Astrocyte (in vitro differentiated cells and primary cell): ENCODE measurements around the gene AATK. TPM values are rescaled to one million over a fixed set of nuclear protein-coding genes. Genes with fewer than 3 reads are reported as not detected.

Experiments
- DNase-seq: peaks from one replicate; pipeline ENCODE4 v3.0.0-alpha.2; 2010; ENCODE audit warnings: low read depth
- FAIRE-seq: peaks from 2 replicates; lab custom pipeline; 2011; peaks lifted over from hg19 to GRCh38; lab: Jason Lieb, UNC
- H2AFZ ChIP-seq: 2 replicates; pipeline ENCODE4 v1.6.0; 2012; ENCODE audit warnings: low read depth, low read length, inconsistent platforms
- H3K27ac ChIP-seq: 2 replicates; pipeline ENCODE4 v1.5.1; 2011; ENCODE audit warnings: low read depth, low read length, inconsistent platforms
- H3K27me3 ChIP-seq: 2 replicates; pipeline ENCODE4 v1.6.0; 2011; ENCODE audit warnings: low read length, inconsistent platforms; ENCODE audit not compliant: insufficient read depth
- H3K36me3 ChIP-seq: 2 replicates; pipeline ENCODE4 v1.5.1; 2011; ENCODE audit warnings: low read length, inconsistent platforms; ENCODE audit not compliant: insufficient read depth
- H3K4me1 ChIP-seq: 2 replicates; pipeline ENCODE4 v1.5.1; 2011; ENCODE audit warnings: low read length, inconsistent platforms; ENCODE audit not compliant: insufficient read depth
- H3K4me2 ChIP-seq: 2 replicates; pipeline ENCODE4 v1.6.0; 2012; ENCODE audit warnings: low read length, inconsistent platforms
- H3K4me3 ChIP-seq: 2 replicates; pipeline ENCODE4 v1.5.1; 2011; ENCODE audit warnings: low read depth, mild to moderate bottlenecking, low read length, inconsistent platforms; ENCODE audit not compliant: insufficient read depth
- H3K79me2 ChIP-seq: 2 replicates; pipeline ENCODE4 v1.6.0; 2012; ENCODE audit warnings: mild to moderate bottlenecking, low read length, inconsistent platforms; ENCODE audit not compliant: insufficient read depth
- H3K9ac ChIP-seq: 2 replicates; pipeline ENCODE4 v1.6.0; 2012; ENCODE audit warnings: mild to moderate bottlenecking, low read length, inconsistent platforms
- H3K9me3 ChIP-seq: 2 replicates; pipeline ENCODE4 v1.5.1; 2012; ENCODE audit warnings: low read depth, mild to moderate bottlenecking, low read length, inconsistent platforms; ENCODE audit not compliant: insufficient read depth
- H4K20me1 ChIP-seq: 2 replicates; pipeline ENCODE4 v1.6.0; 2012; ENCODE audit warnings: low read length, inconsistent platforms; ENCODE audit not compliant: insufficient read depth
- H3K27ac Mint-ChIP-seq: one replicate; pipeline ENCODE4 v1.8.0; 2021; ENCODE audit warnings: mild to moderate bottlenecking, mixed read lengths; ENCODE audit not compliant: unreplicated experiment
- H3K27me3 Mint-ChIP-seq: one replicate; pipeline ENCODE4 v1.8.0; 2021; ENCODE audit warnings: low read depth, mixed read lengths; ENCODE audit not compliant: unreplicated experiment
- H3K36me3 Mint-ChIP-seq: one replicate; pipeline ENCODE4 v1.8.0; 2021; ENCODE audit warnings: low read depth, mixed read lengths; ENCODE audit not compliant: unreplicated experiment
- H3K4me1 Mint-ChIP-seq: one replicate; pipeline ENCODE4 v1.8.0; 2021; ENCODE audit warnings: low read depth, mixed read lengths; ENCODE audit not compliant: unreplicated experiment
- H3K4me3 Mint-ChIP-seq: one replicate; pipeline ENCODE4 v1.8.0; 2021; ENCODE audit warnings: mild to moderate bottlenecking, moderate library complexity, mixed read lengths; ENCODE audit not compliant: unreplicated experiment
- H3K9me3 Mint-ChIP-seq: one replicate; pipeline ENCODE4 v1.8.0; 2021; ENCODE audit warnings: mild to moderate bottlenecking, mixed read lengths; ENCODE audit not compliant: unreplicated experiment
- CTCF ChIP-seq: IDR thresholded peaks from 2 replicates; pipeline ENCODE4 v1.5.1; 2011; ENCODE audit warnings: low read depth, mild to moderate bottlenecking, inconsistent platforms, low read length, moderate library complexity; ENCODE audit not compliant: insufficient read depth
- EZH2 ChIP-seq: IDR thresholded peaks from 2 replicates; pipeline ENCODE4 v1.6.1; 2012; ENCODE audit warnings: mild to moderate bottlenecking, low read length, inconsistent platforms; ENCODE audit not compliant: insufficient read depth
- total RNA-seq: library from RNA; stranded (reverse); gene quantifications from 2 replicates; pipeline ENCODE4 v1.2.1, GENCODE V29; 2021

Gene AATK
- total RNA-seq, 1 donor from 2014 or later = 0.54 TPM

- TF ChIP-seq EZH2 (no peak), CTCF (no peak)
- Mint-ChIP-seq H3K27ac (no peak overlapping the region), H3K9me3 (no peaks in the 10 kb centered on the region), H3K4me3 (no peak overlapping the region), H3K4me1 (no peaks in the 10 kb centered on the region), H3K36me3 (no peaks in the 10 kb centered on the region), H3K27me3 (peaks cover 3% of the 10 kb centered on the region)
- no peak overlapping the region for H3K4me2 ChIP-seq
- no peaks in the 10 kb centered on the region for H3K9me3 ChIP-seq
- no peaks in the 10 kb centered on the region for H4K20me1 ChIP-seq
- peaks cover 3% of the 10 kb centered on the region for H3K27me3 ChIP-seq
- H3K4me1 ChIP-seq = no peaks in the 10 kb centered on the region
- FAIRE-seq (no peak), DNase-seq (no peak)
- H3K79me2 ChIP-seq = no peaks in the 10 kb centered on the region
- no peak overlapping the region for H3K4me3 ChIP-seq
- H3K27ac ChIP-seq = no peak overlapping the region
- no peak overlapping the region for H3K9ac ChIP-seq
- no peaks in the 10 kb centered on the region for H3K36me3 ChIP-seq
- no peak overlapping the region for H2AFZ ChIP-seq
Observed at GRCh38 chr17:81126281-81127132, 39.5 kb downstream of the AATK start.

- H3K27ac ChIP-seq = no peak overlapping the region
- no peaks in the 10 kb centered on the region for H3K9me3 ChIP-seq
- TF ChIP-seq EZH2 (no peak), CTCF (no peak)
- H3K4me1 ChIP-seq = no peaks in the 10 kb centered on the region
- Mint-ChIP-seq H3K4me1 (no peaks in the 10 kb centered on the region), H3K27ac (no peak overlapping the region), H3K36me3 (no peaks in the 10 kb centered on the region), H3K27me3 (peaks cover 3% of the 10 kb centered on the region), H3K9me3 (no peaks in the 10 kb centered on the region), H3K4me3 (no peak overlapping the region)
- no peaks in the 10 kb centered on the region for H3K36me3 ChIP-seq
- H3K9ac ChIP-seq = no peak overlapping the region
- DNase-seq (no peak), FAIRE-seq (no peak)
- H4K20me1 ChIP-seq = no peaks in the 10 kb centered on the region
- no peak overlapping the region for H3K4me3 ChIP-seq
- no peak overlapping the region for H3K4me2 ChIP-seq
- no peak overlapping the region for H2AFZ ChIP-seq
- H3K79me2 ChIP-seq = no peaks in the 10 kb centered on the region
- H3K27me3 ChIP-seq = peaks cover 3% of the 10 kb centered on the region
Observed at GRCh38 chr17:81125573-81126081, 40.4 kb downstream of the AATK start.

- H3K27me3 ChIP-seq = peaks cover 3% of the 10 kb centered on the region
- TF ChIP-seq EZH2 = no peak
- H3K4me1 Mint-ChIP-seq = no peaks in the 10 kb centered on the region
- no peak overlapping the region for H3K27ac ChIP-seq
- no peaks in the 10 kb centered on the region for H3K9me3 Mint-ChIP-seq
- no peaks in the 10 kb centered on the region for H3K79me2 ChIP-seq
- H2AFZ ChIP-seq = no peak overlapping the region
- H3K4me2 ChIP-seq = no peak overlapping the region
- no peaks in the 10 kb centered on the region for H3K9me3 ChIP-seq
- peaks cover 3% of the 10 kb centered on the region for H3K27me3 Mint-ChIP-seq
- no peak overlapping the region for H3K27ac Mint-ChIP-seq
- FAIRE-seq = no peak
- H3K4me1 ChIP-seq = peaks cover 2% of the 10 kb centered on the region
- H3K4me3 Mint-ChIP-seq = no peak overlapping the region
- H3K9ac ChIP-seq = no peak overlapping the region
- no peaks in the 10 kb centered on the region for H3K36me3 ChIP-seq
- H3K4me3 ChIP-seq = no peak overlapping the region
- DNase-seq = no peak
- no peaks in the 10 kb centered on the region for H3K36me3 Mint-ChIP-seq
- H4K20me1 ChIP-seq = no peaks in the 10 kb centered on the region
Observed at GRCh38 chr17:81124377-81124776, 41.6 kb downstream of the AATK start.
